Stimulated activated CD8-positive, alpha-beta memory T cell treated with anti-CD3 and anti-CD28 coated beads, Interleukin-2, amount 100 ng/mL, for 1 hour (primary cell): Measurements from ENCODE around the gene MEGF11.
"Not testable (repeated sequence)": the region's sequence is repeated elsewhere in the genome, so short reads cannot be mapped to it uniquely, and the experiment has no call there.

Experiments
- DNase-seq, 2 donors: peaks; one replicate each; pipeline ENCODE4 v3.0.0-alpha.2; 2020; ENCODE audit warnings: low read depth in 2 of 2

MEGF11 gene

DNA sequence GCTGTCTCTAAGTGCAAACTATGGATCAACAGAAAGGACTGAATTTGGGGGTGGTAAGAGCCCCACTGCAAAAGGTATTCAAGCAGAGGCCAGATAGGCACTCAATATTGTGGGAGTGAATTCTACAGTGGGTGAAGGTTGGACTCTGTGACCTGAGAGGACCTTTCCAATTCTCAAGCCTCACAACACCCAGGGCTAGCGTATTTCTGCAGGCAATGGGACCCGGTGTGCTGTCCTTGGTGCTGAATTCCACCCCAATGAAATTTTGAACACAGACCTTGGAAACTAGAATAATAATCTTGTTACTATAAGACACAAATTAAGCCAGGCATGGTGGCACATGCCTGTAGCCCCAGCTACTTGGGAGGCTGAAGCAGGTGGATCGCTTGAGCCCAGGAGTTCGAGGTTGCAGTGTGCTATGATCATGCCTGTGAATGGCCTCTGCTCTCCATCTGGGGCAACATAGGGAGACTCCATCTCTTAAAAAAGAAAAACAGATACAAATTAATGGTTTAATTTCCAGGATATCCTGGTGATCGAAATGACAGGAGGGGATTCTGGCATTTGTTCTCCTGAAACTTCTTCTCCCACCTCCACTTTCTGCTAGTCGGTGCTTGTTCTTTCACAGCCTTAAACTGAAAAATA, 248.8 kb downstream of the MEGF11 start:
- no peak for DNase-seq

DNA sequence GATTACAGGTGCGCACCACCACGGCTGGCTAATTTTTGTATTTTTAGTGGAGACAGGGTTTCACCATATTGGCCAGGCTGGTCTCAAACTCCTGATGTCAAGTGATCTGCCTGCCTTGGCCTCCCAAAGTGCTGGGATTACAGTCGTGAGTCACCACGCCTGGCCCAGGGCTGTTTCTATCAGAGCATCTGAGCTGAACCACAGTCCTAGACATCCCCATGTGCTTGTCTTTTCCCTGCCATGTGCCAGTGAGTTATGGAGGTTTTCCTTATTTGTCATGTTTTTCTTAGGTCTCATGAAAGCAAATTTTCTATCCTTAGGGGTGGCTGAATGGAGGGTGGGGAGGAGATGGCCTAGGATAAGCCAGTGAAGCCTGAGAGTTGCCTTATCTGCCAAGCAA, 250.4 kb downstream of the MEGF11 start:
- DNase-seq: not testable (repeated sequence)

DNA sequence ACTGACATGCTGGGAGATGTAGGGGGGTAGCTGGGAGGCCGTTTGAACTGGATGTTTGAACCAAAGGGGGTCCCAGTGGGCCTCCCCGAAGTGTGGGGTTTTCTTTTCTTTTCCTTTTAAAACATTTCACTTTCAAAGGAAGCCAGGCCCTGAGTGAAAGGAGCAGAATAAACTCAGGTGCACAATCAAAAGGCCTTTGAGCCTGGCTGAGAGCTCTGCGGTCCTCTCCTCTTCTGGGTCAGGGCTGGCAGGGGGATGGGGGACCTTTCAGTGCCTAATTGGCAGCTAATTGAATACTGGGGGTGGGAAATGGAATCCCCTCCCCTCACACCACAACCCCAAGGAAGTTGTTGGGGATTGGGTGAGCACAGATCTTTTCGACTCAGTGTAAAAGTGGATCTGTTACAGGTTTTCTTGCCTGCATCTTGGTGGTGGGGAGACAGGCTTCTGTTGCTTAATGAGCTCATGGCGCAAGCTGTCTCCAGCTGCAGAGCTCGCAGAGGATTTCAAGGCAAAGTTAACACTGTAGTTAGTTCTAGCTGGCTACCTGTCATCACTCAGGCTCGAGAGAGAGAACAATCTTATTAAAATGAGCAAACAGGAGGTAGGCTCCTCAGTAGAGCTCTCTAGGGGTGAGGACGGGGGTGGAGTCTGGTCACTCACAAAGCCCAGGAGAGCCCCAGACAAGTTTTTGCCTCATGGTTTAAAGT, 251.7 kb downstream of the MEGF11 start:
- no peak for DNase-seq

DNA sequence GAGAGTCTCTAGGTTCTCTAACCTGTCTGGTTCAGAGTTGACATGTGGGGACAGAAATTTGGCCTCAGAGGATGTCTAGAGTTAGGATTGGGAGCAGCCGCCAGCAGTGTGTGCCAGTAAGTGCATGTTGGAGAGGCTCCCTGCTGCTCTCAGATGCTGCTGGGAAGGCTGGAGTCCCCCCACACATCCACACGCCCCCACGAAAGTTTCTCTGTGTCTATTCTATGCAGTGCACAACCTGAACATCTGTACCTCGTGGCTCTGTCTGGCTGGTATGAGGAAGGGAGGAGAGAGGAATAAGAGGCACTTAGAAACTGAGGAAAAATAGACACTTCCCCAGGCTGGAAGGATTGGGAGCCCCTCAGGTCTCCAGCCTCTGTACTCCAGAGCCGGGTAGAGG, 252.5 kb downstream of the MEGF11 start:
- DNase-seq: no peak

DNA sequence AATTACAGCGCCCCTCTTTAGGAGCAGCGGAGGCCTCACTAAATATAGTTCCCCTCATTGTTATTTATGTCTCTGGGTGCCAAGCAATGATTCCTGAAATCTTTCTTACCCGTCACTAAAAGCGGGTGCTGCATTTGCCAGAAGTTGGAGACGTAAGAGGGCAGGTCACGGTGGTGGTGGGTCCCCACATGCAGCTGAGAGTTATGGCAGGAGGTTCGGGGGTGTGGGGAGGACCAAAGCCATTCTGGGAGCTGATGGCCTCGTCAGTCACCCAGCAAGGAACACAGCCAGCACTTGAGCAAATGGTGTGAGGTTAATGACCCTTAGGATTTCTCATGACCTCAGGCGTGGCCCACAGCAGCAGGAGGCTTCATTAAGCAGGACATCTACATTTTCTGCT, 255.1 kb downstream of the MEGF11 start:
- DNase-seq: no peak

- DNase-seq: no peak
Measured at GRCh38 chr15:65996901-65997300, 256.6 kb downstream of the MEGF11 start.

- no peak for DNase-seq
Measured at GRCh38 chr15:65994832-65995231, 258.7 kb downstream of the MEGF11 start.

DNA sequence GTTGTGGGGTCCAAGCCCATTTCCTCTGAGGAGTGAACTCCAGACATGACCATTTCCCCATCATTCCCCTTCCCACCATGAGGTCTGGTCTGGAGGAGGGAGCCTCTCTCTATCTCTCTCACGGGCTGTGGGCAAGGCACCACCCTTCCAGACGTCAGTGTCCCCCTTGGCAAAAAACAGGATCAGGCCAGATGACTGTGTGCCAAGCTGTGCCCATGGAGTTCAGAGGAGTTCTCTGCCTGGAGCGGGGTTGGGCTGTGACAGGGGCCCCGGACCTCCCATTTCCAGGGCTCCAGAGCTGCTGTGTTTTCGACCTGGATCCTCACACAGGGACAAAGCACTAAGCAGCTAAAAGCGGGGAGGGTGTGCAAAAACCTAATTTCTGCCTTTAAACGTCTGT, 259.8 kb downstream of the MEGF11 start:
- DNase-seq: no peak

DNA sequence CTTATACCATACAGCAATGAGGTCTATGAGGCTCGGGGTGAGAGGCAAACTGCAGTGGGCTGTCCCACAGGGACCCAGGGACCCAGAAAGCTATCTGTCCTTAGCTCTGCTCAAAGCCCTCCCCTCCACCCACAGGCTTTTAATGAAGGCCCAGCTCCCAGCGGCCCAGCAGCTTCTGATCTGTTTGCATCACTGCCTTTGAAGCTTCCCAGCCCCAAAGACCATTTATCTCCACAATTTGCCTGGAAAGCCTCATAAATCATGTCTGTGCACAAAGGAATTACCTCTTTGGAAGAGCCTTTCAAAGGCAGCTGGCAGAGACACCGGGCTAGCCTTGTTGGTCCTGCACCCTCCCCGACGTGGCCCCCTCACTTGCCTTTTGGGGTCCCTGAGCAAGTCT, 260.3 kb downstream of the MEGF11 start:
- no peak for DNase-seq

GRCh38 chr15:65991721-65992483, 261.6 kb downstream of the MEGF11 start:
- no peak for DNase-seq

GRCh38 chr15:65990298-65990981, 263.1 kb downstream of the MEGF11 start:
- DNase-seq: no peak

DNA sequence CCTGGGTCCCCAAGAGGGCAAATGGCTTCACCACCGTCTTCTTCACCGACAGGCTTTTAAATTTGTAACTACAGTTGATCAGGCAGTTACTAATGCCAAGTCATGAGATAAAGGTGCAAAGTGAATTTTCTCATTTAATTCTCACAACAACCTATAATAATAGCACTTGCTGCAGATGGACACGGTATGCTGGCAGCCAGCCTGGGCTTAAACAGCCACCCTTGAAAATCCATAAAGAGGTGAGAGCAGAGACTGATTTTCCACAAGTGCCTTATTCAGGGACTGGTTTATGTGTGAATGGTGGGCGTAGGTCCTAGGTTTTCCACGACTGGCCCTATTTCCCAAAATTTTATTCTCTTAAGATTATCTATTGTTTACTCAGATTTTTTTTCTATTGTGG, 266.4 kb downstream of the MEGF11 start:
- no peak for DNase-seq

DNA sequence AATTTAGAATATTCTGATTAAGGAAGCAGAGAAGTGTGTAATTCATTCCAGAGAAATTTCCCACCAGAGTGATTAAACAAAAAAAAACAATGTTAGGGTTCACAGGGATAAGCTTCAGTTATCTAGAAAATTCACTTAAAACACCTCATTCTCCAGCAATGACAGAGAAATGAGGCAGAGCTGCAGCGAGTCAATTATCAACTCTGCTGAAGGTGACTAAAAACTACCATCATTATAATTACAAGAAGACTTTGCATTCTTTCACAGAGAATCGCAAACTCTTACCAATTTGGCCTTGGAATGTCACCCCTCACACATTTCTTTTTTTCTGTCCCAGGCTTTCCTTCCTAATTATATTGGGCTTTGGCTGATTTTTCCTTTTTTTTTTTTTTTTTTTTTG, 267.1 kb downstream of the MEGF11 start:
- no peak for DNase-seq

- DNase-seq: no peak
Measured at GRCh38 chr15:65985387-65985786, 268.2 kb downstream of the MEGF11 start.

DNA sequence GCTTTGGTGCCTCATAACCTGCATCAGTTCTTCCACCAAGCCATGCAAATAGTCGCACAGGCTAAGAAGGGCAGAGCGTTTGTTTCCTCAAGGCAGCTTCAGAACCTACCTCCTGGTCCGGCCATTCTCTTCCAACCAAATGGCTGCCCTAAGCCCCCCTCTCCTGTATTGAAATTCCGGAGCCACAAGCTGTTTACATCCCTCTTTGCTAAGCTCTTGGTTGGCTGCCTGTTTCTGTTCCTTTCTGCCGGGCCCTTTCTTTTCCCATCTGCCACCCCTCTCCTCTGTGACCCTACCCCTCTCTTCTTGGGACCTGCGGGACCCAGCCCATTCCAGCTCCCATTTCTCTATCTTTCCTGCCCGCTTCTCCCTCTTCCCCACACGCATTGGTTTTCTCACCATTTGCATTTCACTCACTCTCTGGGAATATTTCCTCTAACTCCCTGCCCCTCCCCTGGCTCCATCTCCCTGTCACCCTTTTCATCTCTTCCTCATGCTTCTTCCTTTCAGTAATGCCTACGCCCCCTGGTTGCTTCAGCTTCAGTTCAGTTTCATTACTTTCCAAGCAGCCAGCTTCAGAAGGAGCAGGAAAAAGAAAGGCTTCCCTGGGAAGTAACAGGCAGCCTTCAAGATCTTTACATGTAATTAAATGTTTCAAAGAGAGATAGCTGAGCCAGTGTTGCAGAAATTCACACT, 270.8 kb downstream of the MEGF11 start:
- no peak for DNase-seq

DNA sequence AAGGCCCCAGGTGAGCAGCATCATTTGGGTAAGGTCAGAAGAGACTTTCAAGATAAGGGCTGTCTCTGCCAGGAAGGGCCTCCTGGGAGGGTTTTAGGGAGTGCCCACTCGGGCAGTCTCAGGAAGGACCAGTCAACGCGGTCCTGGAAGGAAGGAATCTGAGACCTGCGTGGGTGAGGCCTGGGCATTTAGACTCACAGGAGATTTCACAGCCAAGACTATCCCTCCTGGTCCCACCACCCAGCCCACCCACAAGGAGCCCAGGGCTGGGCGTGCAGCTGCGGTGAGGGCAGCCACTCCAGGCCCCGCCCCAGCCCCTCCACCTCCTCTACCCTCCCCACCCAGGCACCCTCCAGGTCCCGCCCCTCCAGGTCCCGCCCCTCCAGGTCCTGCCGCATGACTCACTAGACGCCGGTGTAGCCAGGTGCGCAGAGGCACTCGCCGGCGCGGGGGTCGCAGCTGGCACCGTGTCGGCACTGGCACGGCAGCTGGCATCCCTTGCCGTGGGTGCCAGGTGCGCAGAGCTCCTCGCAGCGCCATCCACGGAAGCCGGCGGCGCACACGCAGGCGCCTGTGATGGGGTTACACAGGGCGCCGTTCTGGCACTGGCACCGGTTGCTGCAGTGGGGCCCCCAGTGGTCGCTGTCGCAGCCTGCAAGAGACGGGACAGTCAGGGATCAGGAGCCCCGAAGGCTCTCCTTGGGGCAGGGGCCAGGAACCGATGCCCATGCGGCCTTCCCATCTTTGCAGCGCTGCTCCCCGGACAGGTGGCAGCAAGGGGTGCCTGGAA, 271.5 kb downstream of the MEGF11 start:
- DNase-seq: peak; percentile 26 to 60

DNA sequence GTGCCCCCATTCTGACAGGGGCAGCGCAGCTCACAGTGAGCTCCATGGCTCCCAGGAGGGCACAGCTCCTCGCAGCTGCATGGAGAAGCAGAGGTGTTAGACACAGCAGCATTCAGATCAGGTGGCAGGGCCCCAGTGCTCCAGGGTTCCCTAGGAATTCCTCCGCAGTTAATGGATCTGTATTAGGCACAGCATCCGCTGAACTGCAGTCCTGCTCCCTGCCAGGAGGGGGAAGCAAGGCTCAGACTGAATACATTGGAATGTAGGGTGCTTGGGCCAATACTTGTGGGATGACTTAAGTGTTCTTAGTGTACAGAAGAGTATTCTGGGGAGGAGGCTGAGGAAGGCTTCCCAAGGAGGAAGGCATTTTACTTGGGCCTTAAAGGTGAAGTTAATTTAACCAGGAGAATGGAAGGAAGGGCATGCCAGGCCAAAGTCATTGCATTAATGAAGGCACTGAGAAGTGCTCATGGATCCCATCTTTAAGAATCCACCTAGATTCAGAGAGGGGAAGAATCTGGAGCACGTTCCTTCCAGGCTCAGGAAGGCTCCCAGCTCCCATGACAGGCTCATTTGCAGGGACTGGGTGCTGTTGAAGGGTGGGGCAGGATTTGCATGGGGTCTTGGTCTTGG, 272.6 kb downstream of the MEGF11 start:
- no peak for DNase-seq

DNA sequence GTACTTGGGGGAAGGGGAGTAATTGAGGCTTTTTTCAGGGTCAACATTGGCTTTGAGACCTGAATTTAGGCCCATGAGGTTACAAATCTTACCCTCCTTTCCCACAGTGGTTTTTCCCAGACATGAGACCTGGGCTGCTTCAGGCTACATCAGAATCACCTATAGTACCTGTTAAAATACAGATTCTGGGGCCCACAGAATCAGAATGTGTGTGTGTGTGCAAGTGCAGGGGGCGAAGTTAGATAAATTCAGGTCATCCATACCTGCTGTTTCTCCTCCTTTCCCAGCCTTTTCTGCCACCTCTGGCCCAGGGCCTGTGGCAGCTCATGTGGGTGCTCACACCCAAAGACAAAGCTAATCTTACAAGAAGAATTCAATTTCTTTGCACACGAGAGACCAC, 273.7 kb downstream of the MEGF11 start:
- DNase-seq: no peak

DNA sequence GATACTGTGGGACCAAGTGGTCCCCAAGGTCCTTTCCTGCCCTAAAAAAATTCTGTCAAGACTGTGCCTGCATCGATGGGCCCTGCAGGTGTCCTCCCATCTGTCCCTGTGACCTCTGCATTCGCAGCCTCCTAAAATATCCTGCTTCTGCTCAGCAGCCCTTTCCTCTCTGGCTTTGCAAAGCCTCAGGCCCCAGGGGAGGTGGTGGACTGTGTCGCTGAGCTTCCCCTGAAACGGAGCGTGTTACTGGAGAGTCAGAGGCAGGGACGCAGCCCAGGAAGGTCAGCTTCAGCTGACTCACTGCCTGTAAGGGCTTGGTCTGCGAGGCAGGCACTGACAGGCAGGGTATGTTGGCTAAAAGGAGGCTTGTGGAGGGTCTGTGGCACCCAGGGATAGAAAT, 274.2 kb downstream of the MEGF11 start:
- DNase-seq: no peak

DNA sequence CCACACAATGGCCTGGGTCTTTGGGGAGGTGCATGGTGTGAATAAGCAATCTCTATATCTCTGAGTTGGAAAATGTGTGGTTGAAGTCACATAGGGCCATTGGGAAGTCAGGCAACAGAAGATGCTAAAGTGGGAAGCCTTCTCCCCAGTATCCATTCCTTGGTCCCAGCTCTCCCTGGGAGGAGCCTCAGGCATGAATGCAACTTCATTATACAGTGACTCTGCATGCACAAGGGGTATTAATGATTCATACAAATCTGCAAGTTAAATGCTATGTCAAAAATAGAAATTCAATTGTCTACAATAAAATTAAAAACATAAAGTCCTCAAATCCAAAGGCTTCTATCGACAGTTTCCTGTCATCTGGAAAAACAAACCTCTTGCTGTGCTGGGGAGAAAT, 275.4 kb downstream of the MEGF11 start:
- no peak for DNase-seq
